BE2C (cell line): ENCODE data around the gene COMMD6.

Experiments used
- DNase-seq: peaks from one replicate; pipeline ENCODE4 v3.0.0-alpha.2; 2020
- H3K27me3 ChIP-seq: fragments of 250-450 bp; sonication (Bioruptor Pico); 2 replicates; pipeline ENCODE4 v1.5.1; 2020; ENCODE audit warnings: mild to moderate bottlenecking
- H3K36me3 ChIP-seq: fragments of 250-450 bp; sonication (Bioruptor Pico); 2 replicates; pipeline ENCODE4 v1.5.1; 2020; ENCODE audit warnings: mild to moderate bottlenecking
- H3K4me1 ChIP-seq: fragments of 250-450 bp; sonication (Bioruptor Pico); 2 replicates; pipeline ENCODE4 v1.5.1; 2020
- H3K4me3 ChIP-seq: 2 replicates; pipeline ENCODE4 v1.5.1; 2011; ENCODE audit warnings: low read depth, low read length
- H3K9me3 ChIP-seq: fragments of 250-450 bp; sonication (Bioruptor Pico); 2 replicates; pipeline ENCODE4 v1.5.1; 2020
- TF ChIP-seq, protein P1 (sequence below): IDR thresholded peaks from 2 replicates; pipeline ENCODE4 v1.5.1; 2012; ENCODE audit warnings: mild to moderate bottlenecking, low read depth, low read length

The COMMD6 gene

GRCh38 chr13:75514080-75514995 lies 23.3 kb downstream of the COMMD6 start:
- H3K27me3 ChIP-seq: no peaks in the 10 kb centered on the region; the same call in 1 of the 2 replicates
- no peak overlapping the region for H3K4me3 ChIP-seq
- TF ChIP-seq, protein P1, sequence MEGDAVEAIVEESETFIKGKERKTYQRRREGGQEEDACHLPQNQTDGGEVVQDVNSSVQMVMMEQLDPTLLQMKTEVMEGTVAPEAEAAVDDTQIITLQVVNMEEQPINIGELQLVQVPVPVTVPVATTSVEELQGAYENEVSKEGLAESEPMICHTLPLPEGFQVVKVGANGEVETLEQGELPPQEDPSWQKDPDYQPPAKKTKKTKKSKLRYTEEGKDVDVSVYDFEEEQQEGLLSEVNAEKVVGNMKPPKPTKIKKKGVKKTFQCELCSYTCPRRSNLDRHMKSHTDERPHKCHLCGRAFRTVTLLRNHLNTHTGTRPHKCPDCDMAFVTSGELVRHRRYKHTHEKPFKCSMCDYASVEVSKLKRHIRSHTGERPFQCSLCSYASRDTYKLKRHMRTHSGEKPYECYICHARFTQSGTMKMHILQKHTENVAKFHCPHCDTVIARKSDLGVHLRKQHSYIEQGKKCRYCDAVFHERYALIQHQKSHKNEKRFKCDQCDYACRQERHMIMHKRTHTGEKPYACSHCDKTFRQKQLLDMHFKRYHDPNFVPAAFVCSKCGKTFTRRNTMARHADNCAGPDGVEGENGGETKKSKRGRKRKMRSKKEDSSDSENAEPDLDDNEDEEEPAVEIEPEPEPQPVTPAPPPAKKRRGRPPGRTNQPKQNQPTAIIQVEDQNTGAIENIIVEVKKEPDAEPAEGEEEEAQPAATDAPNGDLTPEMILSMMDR: no peak
- H3K4me1 ChIP-seq: no peaks in the 10 kb centered on the region
- H3K36me3 ChIP-seq: no peaks in the 10 kb centered on the region
- no peak for DNase-seq
- H3K9me3 ChIP-seq: no peaks in the 10 kb centered on the region

GRCh38 chr13:75513271-75513670 lies 24.4 kb downstream of the COMMD6 start:
- TF ChIP-seq, protein P1: no peak
- Histone ChIP-seq H3K4me3 (no peak overlapping the region), H3K4me1 (no peaks in the 10 kb centered on the region), H3K27me3 (no peaks in the 10 kb centered on the region; the same call in 1 of the 2 replicates), H3K9me3 (no peaks in the 10 kb centered on the region), H3K36me3 (no peaks in the 10 kb centered on the region)
- no peak for DNase-seq

DNA sequence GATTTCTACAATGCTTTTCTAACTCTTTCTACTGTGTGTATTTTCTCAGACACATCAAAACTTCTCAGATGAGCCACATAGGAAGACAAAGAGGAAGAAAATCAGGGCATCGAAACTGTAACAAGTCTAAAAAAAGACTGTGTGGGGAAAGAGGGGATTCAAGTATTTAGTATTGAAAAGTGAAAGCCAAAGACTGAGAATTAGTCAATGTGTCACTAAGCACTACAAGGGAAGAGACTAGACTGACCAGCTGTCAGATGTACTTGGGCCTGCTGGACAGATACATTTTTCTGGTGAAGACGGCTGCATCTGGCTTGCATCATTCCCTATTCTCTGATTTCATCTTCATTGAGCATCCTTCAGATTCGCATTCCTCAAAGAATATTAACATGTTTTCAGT lies 25.4 kb downstream of the COMMD6 start:
- Histone ChIP-seq H3K9me3 (no peaks in the 10 kb centered on the region), H3K4me3 (no peak overlapping the region), H3K27me3 (no peaks in the 10 kb centered on the region; the same call in 1 of the 2 replicates), H3K4me1 (no peaks in the 10 kb centered on the region), H3K36me3 (no peaks in the 10 kb centered on the region)
- TF ChIP-seq, protein P1: no peak
- no peak for DNase-seq

- Histone ChIP-seq H3K4me3 (no peak overlapping the region), H3K36me3 (no peaks in the 10 kb centered on the region), H3K9me3 (no peaks in the 10 kb centered on the region), H3K4me1 (no peaks in the 10 kb centered on the region), H3K27me3 (no peaks in the 10 kb centered on the region; the same call in 1 of the 2 replicates)
- no peak for DNase-seq
- TF ChIP-seq, protein P1: no peak
These were observed 26.5 kb downstream of the COMMD6 start for GRCh38 chr13:75511051-75511625.

GRCh38 chr13:75508002-75508548 lies 29.6 kb downstream of the COMMD6 start:
- Histone ChIP-seq H3K36me3 (no peaks in the 10 kb centered on the region), H3K9me3 (no peaks in the 10 kb centered on the region), H3K4me3 (no peak overlapping the region), H3K4me1 (no peaks in the 10 kb centered on the region), H3K27me3 (no peaks in the 10 kb centered on the region; the same call in 1 of the 2 replicates)
- TF ChIP-seq, protein P1: no peak
- DNase-seq: no peak
